ENCODE data around the gene GRIK3.

Gene GRIK3

GRCh38 chr1:36874271-36875060 is 159.8 kb downstream of the GRIK3 start:
- no peak for DNase-seq

- DNase-seq = no peak
Measured at GRCh38 chr1:36872858-36873257, 161.5 kb downstream of the GRIK3 start.

- no peak for DNase-seq
Measured at GRCh38 chr1:36872126-36872754, 162.1 kb downstream of the GRIK3 start.

GRCh38 chr1:36871146-36871971 is 163.0 kb downstream of the GRIK3 start:
- peak in 3 of 14 donors; percentile 6 to 76 (median 24) for DNase-seq

- no peak for DNase-seq
Measured at GRCh38 chr1:36869826-36870225, 164.5 kb downstream of the GRIK3 start.

- DNase-seq = no peak
Measured at GRCh38 chr1:36869054-36869453, 165.3 kb downstream of the GRIK3 start.

- DNase-seq = no peak
Measured at GRCh38 chr1:36867575-36867974, 166.7 kb downstream of the GRIK3 start.

- no peak for DNase-seq
Measured at GRCh38 chr1:36866169-36866814, 168.0 kb downstream of the GRIK3 start.

- DNase-seq = no peak
Measured at GRCh38 chr1:36865602-36865900, 168.8 kb downstream of the GRIK3 start.

- DNase-seq = no peak
Measured at GRCh38 chr1:36864823-36865601, 169.3 kb downstream of the GRIK3 start.

GRCh38 chr1:36864182-36864822 is 170.0 kb downstream of the GRIK3 start:
- peak in 2 of 14 donors; percentile 10 to 27 for DNase-seq

GRCh38 chr1:36863500-36863899 is 170.8 kb downstream of the GRIK3 start:
- no peak for DNase-seq

GRCh38 chr1:36863061-36863460 is 171.3 kb downstream of the GRIK3 start:
- no peak for DNase-seq

- no peak for DNase-seq
Measured at GRCh38 chr1:36861375-36861774, 172.9 kb downstream of the GRIK3 start.

- DNase-seq = no peak
Measured at GRCh38 chr1:36859926-36860325, 174.4 kb downstream of the GRIK3 start.

- DNase-seq = no peak
Measured at GRCh38 chr1:36858981-36859380, 175.3 kb downstream of the GRIK3 start.

GRCh38 chr1:36858553-36858952 is 175.8 kb downstream of the GRIK3 start:
- no peak for DNase-seq

GRCh38 chr1:36857754-36858153 is 176.6 kb downstream of the GRIK3 start:
- DNase-seq = peak in 1 of 14 donors; percentile 14

- no peak for DNase-seq
Measured at GRCh38 chr1:36855699-36856494, 178.4 kb downstream of the GRIK3 start.

GRCh38 chr1:36853638-36854037 is 180.7 kb downstream of the GRIK3 start:
- no peak for DNase-seq

GRCh38 chr1:36852586-36852985 is 181.7 kb downstream of the GRIK3 start:
- no peak for DNase-seq

All from C1 segment of cervical spinal cord (tissue), 14 donors.